IMR-90 (cell line): ENCODE results near the gene TMEM130. TPM values are rescaled to one million over a fixed set of nuclear protein-coding genes. Genes with fewer than 3 reads are reported as not detected.

ENCODE experiments used
- ATAC-seq: fragments of 200-7000 bp; cut with Tn5 transposase; 2 replicates; pipeline ENCODE4 v1.9.1; 2020; ENCODE audit warnings: low read depth, mild to moderate bottlenecking, moderate library complexity
- BruUV-seq: library from RNA; stranded (reverse); fragments of 400-500 nt; replicated peaks from 2 replicates; lab custom pipeline; 2021; lab: Mats Ljungman, UMichigan
- CTCF ChIA-PET: fragments of 300-600 bp; formaldehyde crosslinking; extraction: SDS; loops from one replicate; lab custom pipeline; 2021; ENCODE audit warnings: antibody characterized with exemption; lab: Yijun Ruan, JAX
- POLR2A ChIA-PET: fragments of 300-600 bp; sonication (Branson Sonifier 250); formaldehyde crosslinking; loops from one replicate; lab custom pipeline; 2022; ENCODE audit warnings: antibody characterized with exemption; ENCODE audit not compliant: unreplicated experiment; lab: Charles Lee
- DNase-seq: peaks from one replicate; pipeline ENCODE4 v3.0.0; 2013
- H2AFZ ChIP-seq: replicated peaks from 2 replicates; pipeline ENCODE3; 2013; ENCODE audit warnings: low read length, mild to moderate bottlenecking; ENCODE audit not compliant: poor library complexity
- H2AK5ac ChIP-seq: 2 replicates; pipeline ENCODE4 v1.6.1; 2013; ENCODE audit warnings: low read depth, low read length, inconsistent platforms
- H2AK9ac ChIP-seq: replicated peaks from 2 replicates; pipeline ENCODE3; 2013; ENCODE audit warnings: mild to moderate bottlenecking, low read depth, low read length, moderate library complexity; ENCODE audit not compliant: poor library complexity
- H2BK120ac ChIP-seq: 2 replicates; pipeline ENCODE4 v1.6.1; 2013; ENCODE audit warnings: low read depth, low read length, inconsistent platforms
- H2BK15ac ChIP-seq: 3 replicates; pipeline ENCODE4 v1.6.1; 2013; ENCODE audit warnings: low read depth, low read length, inconsistent platforms
- H2BK20ac ChIP-seq: 2 replicates; pipeline ENCODE4 v1.6.1; 2013; ENCODE audit warnings: low read depth, mild to moderate bottlenecking, inconsistent platforms, low read length, moderate library complexity
- H2BK5ac ChIP-seq: 2 replicates; pipeline ENCODE4 v1.6.1; 2013; ENCODE audit warnings: mild to moderate bottlenecking, low read depth, low read length, inconsistent platforms; ENCODE audit not compliant: poor library complexity, severe bottlenecking
- H3K14ac ChIP-seq: replicated peaks from 2 replicates; pipeline ENCODE4 v1.6.1; 2013; ENCODE audit warnings: low read depth, low read length, inconsistent platforms
- H3K18ac ChIP-seq: 2 replicates; pipeline ENCODE4 v1.6.1; 2013; ENCODE audit warnings: low read depth, low read length, control low read depth
- H3K23ac ChIP-seq: 2 replicates; pipeline ENCODE4 v1.6.1; 2013; ENCODE audit warnings: low read depth, low read length, inconsistent platforms
- H3K27ac ChIP-seq: 2 replicates; pipeline ENCODE4 v1.5.1; 2013; ENCODE audit warnings: mild to moderate bottlenecking, control low read depth, low read length; ENCODE audit not compliant: insufficient read depth
- H3K27me3 ChIP-seq: 2 replicates; pipeline ENCODE4 v1.6.1; 2013; ENCODE audit warnings: low read length; ENCODE audit not compliant: control insufficient read depth, insufficient read depth
- H3K36me3 ChIP-seq: 2 replicates; pipeline ENCODE4 v1.6.1; 2013; ENCODE audit warnings: low read length, mixed read lengths; ENCODE audit not compliant: control insufficient read depth, insufficient read depth
- H3K4ac ChIP-seq: 2 replicates; pipeline ENCODE4 v1.6.1; 2013; ENCODE audit warnings: low read depth, low read length, inconsistent platforms
- H3K4me1 ChIP-seq: 2 replicates; pipeline ENCODE4 v1.6.1; 2013; ENCODE audit warnings: low read length, mixed read lengths; ENCODE audit not compliant: control insufficient read depth, insufficient read depth
- H3K4me2 ChIP-seq: 2 replicates; pipeline ENCODE4 v1.6.1; 2013; ENCODE audit warnings: low read depth, mild to moderate bottlenecking, control low read depth, low read length, moderate library complexity
- H3K4me3 ChIP-seq: 2 replicates; pipeline ENCODE4 v1.5.1; 2013; ENCODE audit warnings: low read depth, mild to moderate bottlenecking, control low read depth, low read length, moderate library complexity; ENCODE audit not compliant: insufficient read depth
- H3K56ac ChIP-seq: 2 replicates; pipeline ENCODE4 v1.6.1; 2013; ENCODE audit warnings: low read length, inconsistent platforms; ENCODE audit not compliant: insufficient read depth; ENCODE audit errors: extremely low read depth
- H3K79me1 ChIP-seq, 2 experiments: 2 replicates each; pipeline ENCODE4 v1.6.1; 2013; ENCODE audit warnings: low read length in 2 of 2, inconsistent platforms in 1 of 2, low read depth in 1 of 2
- H3K9ac ChIP-seq: 2 replicates; pipeline ENCODE4 v1.6.1; 2013; ENCODE audit warnings: low read depth, low read length, control low read depth
- H3K9me1 ChIP-seq: 2 replicates; pipeline ENCODE4 v1.6.1; 2013; ENCODE audit warnings: low read length, inconsistent platforms; ENCODE audit not compliant: insufficient read depth
- H3K9me3 ChIP-seq: 2 replicates; pipeline ENCODE4 v1.6.1; 2013; ENCODE audit warnings: low read length; ENCODE audit not compliant: control insufficient read depth, insufficient read depth
- H4K20me1 ChIP-seq: 2 replicates; pipeline ENCODE4 v1.6.1; 2013; ENCODE audit warnings: low read length, inconsistent platforms; ENCODE audit not compliant: insufficient read depth
- H4K5ac ChIP-seq: 2 replicates; pipeline ENCODE4 v1.6.1; 2013; ENCODE audit warnings: mild to moderate bottlenecking, low read depth, low read length, control low read depth
- H4K8ac ChIP-seq, 2 experiments: 2 replicates each; pipeline ENCODE4 v1.6.1; 2013; ENCODE audit warnings: low read depth in 2 of 2, low read length in 2 of 2, control low read depth in 1 of 2, inconsistent platforms in 1 of 2
- H4K91ac ChIP-seq: 2 replicates; pipeline ENCODE4 v1.6.1; 2013; ENCODE audit warnings: low read depth, low read length, inconsistent platforms; ENCODE audit not compliant: insufficient read depth
- CHD1 ChIP-seq: IDR thresholded peaks from 2 replicates; pipeline ENCODE4 v1.6.1; 2012; ENCODE audit warnings: low read depth, low read length, improper control_type of control experiment
- MAFK ChIP-seq: IDR thresholded peaks from 2 replicates; pipeline ENCODE4 v1.6.1; 2012; ENCODE audit warnings: low read depth, low read length, improper control_type of control experiment
- MAZ ChIP-seq: IDR thresholded peaks from 2 replicates; pipeline ENCODE4 v1.6.1; 2012; ENCODE audit warnings: low read depth, mild to moderate bottlenecking, low read length, improper control_type of control experiment, moderate library complexity, borderline replicate concordance
- RAD21 ChIP-seq: IDR thresholded peaks from 2 replicates; pipeline ENCODE4 v1.6.1; 2012; ENCODE audit warnings: low read length, improper control_type of control experiment
- RCOR1 ChIP-seq: IDR thresholded peaks from 2 replicates; pipeline ENCODE4 v1.6.1; 2012; ENCODE audit warnings: mild to moderate bottlenecking, low read length, improper control_type of control experiment; ENCODE audit not compliant: insufficient replicate concordance
- WGBS, 2 experiments: methylation state at CpG; one replicate each; pipeline versions ENCODE4 v1.1.5 to v1.1.7; 2013; ENCODE audit warnings: missing lambda C conversion rate in 2 of 2; ENCODE audit not compliant: insufficient read length in 1 of 2; ENCODE audit errors: extremely low coverage in 2 of 2; 5-methylcytosine and 5-hydroxymethylcytosine counted together
- dilution Hi-C: fragments of 300-500 bp; cut with HindIII; formaldehyde crosslinking; loops from one replicate; pipeline ENCODE4 v1.14.3; 2018; ENCODE audit warnings: low sequenced_read_pairs; ENCODE audit not compliant: unreplicated experiment
- in situ Hi-C: fragments of 300-500 bp; cut with MboI; formaldehyde crosslinking; loops from 3 replicates; pipeline ENCODE4 v1.14.3; 2019; ENCODE audit warnings: low sequenced_read_pairs, inconsistent platforms, mixed read lengths
- intact Hi-C: fragments of 100-400 bp; cut with micrococcal nuclease; formaldehyde crosslinking; loops from 2 replicates; pipeline ENCODE4 v1.10.0; 2022
- polyA plus RNA-seq, 3 experiments: library from polyadenylated mRNA; depleted of rRNA; stranded (reverse); fragments of >200 nt; gene quantifications; 2 replicates each; pipeline ENCODE4 v1.2.3, GENCODE V29; 2012; ENCODE audit warnings: low replicate concordance in 1 of 3
- total RNA-seq: library from RNA; depleted of rRNA; stranded (reverse); fragments of >200 nt; gene quantifications from 2 replicates; pipeline ENCODE4 v1.2.3, GENCODE V29; 2012

TMEM130 gene
- total and polyA plus RNA-seq, 2 of the 4 experiments (the other 2 are of a cell fraction) = 1.1 to 14.8 TPM

DNA sequence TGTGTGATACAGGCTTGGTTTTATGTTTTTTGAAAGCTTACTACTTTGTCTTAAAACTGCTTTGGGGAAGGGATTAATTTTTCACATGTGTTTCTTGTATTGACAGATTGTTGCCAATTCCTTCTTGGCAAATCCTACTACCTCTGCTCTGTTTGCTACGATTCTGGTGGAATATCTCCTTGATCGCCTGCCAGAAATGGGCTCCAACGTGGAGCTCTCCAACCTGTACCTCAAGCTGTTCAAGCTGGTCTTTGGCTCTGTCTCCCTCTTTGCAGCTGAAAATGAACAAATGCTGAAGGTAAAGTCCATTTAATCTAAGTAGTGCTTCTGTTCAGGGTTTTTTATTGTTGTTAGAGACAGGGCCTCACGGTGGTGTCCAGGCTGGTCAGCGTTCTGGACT, 42.1 kb upstream of the TMEM130 start:
- in situ Hi-C loops = no loop called here
- H3K4me3 ChIP-seq = no peak overlapping the region
- H4K20me1 ChIP-seq = peaks cover 6% of the 10 kb centered on the region; the same call in 1 of the 2 replicates
- dilution Hi-C loops = no loop called here
- H3K4me2 ChIP-seq = no peak overlapping the region
- no peak overlapping the region for H3K27ac ChIP-seq
- intact Hi-C loops = no loop called here
- H3K14ac ChIP-seq = no peak overlapping the region
- WGBS, 2 experiments = 62% methylated on average over 3 of the region's 5 CpGs; no CpG with 5 or more reads in 1 of the 2 experiments
- peaks cover 68% of the 10 kb centered on the region for H3K36me3 ChIP-seq
- H2BK120ac ChIP-seq = no peak overlapping the region
- CTCF ChIA-PET = no interaction called here
- no peak overlapping the region for H3K18ac ChIP-seq
- no peak overlapping the region for H2AFZ ChIP-seq
- H3K56ac ChIP-seq = no peak overlapping the region
- no peaks in the 10 kb centered on the region for H3K9me3 ChIP-seq
- no peak overlapping the region for H2AK5ac ChIP-seq
- H4K5ac ChIP-seq = no peak overlapping the region
- no peak overlapping the region for H4K8ac ChIP-seq
- ATAC-seq = no peak
- no peak overlapping the region for H3K4ac ChIP-seq
- no peak overlapping the region for H2BK15ac ChIP-seq
- no peak overlapping the region for H2BK20ac ChIP-seq
- peaks cover 5 to 7% of the 10 kb centered on the region in 2 experiments for H3K79me1 ChIP-seq
- no peak overlapping the region for H2BK5ac ChIP-seq
- H3K27me3 ChIP-seq = no peaks in the 10 kb centered on the region
- H3K9ac ChIP-seq = no peak overlapping the region
- no peaks in the 10 kb centered on the region for H3K4me1 ChIP-seq
- no peak overlapping the region for H3K23ac ChIP-seq
- no TSS peak for BruUV-seq
- H3K9me1 ChIP-seq = no peaks in the 10 kb centered on the region; the same call in 1 of the 2 replicates
- no peak for DNase-seq
- no peak for TF ChIP-seq CHD1
- TF ChIP-seq RCOR1 = no peak
- no peak for TF ChIP-seq RAD21
- no peak for TF ChIP-seq MAZ
- no peak for TF ChIP-seq MAFK
- POLR2A ChIA-PET = no interaction called here
- H4K91ac ChIP-seq = no peak overlapping the region
- no peak overlapping the region for H2AK9ac ChIP-seq
